Fibroblast of gingiva (primary cell): ENCODE results near the gene NR2C2.

Experiments
- DNase-seq: peaks from one replicate; pipeline ENCODE4 v3.0.0-alpha.2; 2011; ENCODE audit warnings: low read depth

NR2C2 gene

DNA sequence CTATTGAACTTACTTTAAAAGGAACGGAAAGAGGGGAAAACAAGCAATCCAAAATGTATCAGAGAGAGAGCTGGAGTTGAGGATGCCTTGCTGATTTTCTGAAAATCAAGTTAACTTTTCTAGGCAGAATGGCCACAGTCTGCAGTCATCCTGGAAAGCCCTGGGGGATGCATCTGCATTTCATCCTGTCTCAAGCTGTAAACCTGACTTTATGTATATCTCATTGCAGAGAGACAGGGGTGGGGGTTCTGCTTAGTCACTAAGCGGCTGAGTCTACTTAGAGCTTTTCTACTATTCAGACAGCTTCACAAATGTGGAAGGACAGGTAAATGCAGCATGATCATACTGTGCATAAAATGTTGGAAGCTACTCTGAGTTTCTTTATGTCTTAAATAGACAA lies 76.3 kb downstream of the NR2C2 start:
- DNase-seq = no peak

DNA sequence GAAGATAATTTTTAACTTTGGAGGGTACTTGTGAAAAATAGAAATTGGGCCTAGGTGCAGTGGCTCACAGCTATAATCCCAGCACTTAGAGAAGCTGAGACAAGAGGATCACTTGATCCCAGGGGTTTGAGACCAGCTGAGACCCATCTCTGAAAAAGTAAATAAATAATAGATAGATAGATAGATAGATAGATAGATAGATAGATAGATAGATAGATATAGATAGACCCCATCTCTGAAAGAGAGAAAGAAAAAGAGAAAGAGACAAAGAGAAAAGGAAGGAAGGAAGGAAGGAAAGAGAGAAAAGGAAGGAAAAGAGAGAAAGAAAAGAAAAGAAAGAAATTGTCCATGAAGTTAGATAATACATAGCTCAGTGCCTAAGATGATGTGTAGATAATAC lies 82.2 kb downstream of the NR2C2 start:
- DNase-seq = no peak

DNA sequence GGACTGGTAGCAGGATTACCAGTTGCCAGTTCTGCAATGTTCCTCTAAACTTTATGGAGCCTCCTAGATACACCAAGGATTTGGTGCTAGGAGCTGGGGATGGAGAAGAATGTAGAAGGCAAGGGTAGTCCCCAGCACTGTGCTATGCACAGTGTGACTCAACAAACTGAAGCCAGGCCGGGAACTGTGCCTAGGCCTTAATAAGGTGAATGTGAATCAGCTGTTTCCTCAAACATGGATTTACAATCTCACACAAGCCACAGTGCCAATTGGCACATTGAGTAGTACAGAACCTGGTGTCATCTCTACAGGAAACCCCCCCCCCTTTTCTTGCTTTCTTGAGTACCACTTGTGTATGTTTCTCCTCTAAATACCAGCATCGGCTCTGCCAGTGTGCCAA lies 85.3 kb downstream of the NR2C2 start:
- no peak for DNase-seq

DNA sequence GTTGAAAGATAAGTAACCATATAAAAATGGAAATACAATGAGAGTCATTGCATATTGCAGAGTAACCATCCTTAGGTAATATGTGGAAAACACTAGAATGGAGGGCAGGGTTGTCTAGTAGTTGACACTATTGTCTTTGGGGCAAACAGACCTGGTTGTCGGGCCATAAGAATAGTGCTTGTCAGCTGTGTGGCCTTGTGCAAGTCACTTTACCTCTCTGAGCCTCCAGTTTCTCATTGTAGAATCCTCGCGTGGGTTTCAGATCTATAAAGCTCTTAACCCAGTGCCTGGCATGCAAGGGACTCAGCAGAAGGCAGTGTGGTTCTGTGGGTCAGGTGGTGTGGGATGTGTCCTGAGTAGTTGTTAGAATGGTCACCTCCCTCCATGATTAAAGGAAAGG lies 85.7 kb downstream of the NR2C2 start:
- no peak for DNase-seq

DNA sequence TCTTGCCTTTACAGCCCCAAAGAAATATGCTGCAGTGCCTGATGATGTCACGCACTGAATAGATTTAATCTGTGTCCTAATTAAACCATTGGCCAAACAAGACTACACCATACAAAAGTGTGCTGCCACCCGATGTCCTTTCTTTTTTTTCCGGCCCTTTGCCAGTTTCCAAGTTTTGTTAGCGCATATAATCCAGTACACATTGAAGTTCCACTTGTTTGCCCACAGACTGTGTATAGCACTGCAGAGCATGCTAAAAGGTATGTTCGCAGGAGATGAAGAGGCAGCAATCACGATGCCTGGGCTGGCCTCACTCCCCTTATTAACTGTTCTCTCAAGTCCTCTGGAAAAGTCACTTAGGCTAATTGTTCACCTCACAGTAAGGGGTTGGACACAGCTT lies 90.9 kb downstream of the NR2C2 start:
- no peak for DNase-seq

DNA sequence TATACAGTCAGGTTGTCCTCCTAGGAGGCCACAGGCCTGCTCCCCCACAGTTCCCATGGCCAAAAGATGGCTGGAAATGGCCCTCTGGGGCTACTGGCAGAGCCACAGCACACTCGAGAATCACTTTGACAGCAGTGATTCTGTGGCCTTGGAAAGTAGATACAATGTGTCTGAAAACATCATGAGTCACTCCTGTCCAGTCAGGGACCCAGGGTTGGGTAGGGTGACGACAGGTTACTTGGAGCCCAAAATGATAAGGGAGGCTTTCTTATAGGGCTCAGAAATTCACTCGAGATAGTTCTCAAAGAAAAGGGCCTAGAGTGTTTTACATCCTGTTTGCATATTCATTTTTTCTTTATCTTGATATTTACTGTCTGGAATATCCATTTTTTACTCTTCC lies 93.5 kb downstream of the NR2C2 start:
- no peak for DNase-seq

DNA sequence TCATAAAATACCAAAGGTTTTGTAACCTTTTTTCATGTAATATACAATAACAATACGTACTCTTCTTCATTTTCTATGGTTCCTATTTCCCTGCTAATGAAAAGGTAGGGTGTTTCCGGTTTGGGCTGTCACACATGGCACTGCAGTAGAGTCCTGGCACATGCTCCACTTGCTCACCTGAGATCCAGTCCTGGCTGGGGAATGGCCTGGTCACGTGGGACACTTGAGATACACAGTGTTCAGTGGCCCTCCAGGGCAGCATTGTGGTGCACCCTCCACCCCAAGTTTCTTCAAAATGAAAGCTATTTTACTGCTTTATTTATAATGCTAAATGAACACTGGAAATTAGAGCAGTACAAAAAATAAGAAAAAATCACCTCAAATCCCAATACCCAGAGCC lies 94.6 kb downstream of the NR2C2 start:
- no peak for DNase-seq

DNA sequence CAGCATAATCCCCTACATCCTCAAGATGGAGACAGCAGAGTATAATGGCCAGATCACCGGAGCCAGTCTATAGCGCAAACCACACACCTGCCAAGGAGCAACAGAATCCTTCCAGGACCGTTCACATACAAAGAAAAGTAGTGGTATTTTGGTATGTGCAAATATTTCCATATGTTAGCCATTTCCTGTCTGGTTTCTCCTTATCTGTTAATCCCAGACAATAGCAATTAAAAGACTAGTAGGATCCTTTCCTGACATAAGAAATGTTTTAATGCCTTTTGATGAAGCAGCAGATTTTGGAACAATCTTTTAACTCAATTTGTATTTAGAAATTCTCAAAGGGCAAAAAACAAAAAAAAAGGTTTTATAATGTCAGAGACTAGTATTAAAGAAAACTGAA lies 95.6 kb downstream of the NR2C2 start:
- no peak for DNase-seq

DNA sequence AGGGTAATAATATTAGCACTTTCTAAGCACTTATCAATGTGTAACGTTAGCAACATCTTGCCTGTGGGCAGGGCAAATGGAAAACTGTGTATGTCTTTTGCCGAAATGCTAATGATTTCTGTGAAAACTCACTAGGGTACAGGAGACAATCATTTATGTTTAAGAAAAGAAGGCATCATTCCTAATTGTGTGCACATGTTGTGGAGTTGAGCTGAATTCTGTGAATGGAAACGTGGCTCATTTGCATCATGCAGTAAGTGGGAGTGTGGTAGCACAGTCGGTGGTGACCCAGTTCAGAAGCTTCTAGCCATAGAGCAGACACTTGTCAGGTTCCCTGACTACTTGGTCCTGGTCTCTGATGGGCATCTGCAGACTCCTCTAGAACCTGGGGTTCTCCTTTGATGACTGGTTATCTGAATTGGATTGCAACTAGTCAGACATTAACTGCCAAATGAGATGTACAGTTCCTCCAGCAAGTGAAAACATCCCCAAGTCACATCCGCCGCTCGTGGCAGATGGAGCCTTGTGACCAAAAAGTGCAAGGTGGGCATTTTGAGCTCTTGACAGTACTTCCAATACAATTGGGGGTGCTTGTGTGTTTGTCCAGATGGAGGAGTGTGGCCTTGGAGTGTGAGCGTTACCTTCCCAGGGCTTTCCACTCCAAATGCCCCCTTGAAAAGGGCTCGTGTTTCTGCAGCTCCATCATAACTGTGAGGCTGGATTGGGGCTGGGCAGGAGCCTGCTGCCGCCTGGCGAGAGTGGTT lies 96.2 kb downstream of the NR2C2 start:
- DNase-seq = no peak

DNA sequence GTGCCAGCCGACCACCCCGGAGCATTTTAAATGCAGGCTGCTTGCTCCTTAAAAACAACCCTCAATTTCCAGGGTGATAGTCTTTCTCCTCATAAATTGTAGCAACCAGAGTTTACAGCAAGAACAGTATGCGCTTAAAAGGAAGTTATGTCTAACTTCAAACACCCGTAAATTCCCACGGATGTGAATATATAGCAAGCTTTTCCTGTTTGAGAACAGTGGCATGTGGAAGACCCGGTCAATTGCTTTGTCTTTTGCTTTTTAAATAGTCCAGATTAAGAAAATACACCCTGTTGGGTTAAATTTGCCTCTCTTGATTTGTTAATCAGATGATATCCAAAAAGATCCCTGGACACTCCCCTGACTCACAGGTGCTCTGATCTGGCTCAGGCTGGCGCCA lies 96.9 kb downstream of the NR2C2 start:
- no peak for DNase-seq

DNA sequence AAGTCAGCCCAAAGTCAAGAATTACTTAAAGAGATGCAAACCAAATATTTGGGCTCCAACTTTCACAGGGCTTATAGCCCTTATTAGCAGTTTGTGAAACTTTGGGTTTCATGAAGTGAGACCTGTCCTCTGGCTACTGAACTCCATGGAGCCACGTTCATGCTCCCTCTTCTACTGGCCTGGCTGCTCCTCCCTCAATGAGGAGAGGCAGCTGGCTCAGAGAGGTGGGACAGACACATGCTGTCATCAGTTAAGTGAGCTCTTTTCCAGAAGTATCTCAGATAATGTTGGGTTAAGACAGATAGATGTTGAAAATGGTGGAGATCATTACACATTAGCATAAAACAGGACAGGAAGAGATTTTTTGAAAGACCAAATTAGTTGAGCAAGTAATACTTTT lies 98.3 kb downstream of the NR2C2 start:
- no peak for DNase-seq

DNA sequence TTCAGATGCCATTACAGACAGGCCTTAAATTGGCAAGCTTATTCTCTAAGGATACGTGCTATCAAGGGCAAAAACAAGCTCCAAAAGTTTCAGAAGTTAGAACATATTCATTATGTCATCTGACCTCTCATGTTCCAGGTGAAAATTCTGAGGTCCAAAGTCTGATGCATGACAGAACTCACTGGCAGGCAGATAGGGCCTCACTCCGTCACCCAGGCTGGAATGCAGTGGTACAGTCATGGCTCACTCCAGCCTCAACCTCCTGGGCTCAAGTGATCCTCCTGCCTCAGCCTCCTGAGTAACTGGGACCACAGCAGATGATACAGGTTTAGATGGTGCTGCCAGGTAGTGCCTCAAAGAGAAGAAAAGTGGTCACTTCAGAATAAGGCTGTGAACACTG lies 102.2 kb downstream of the NR2C2 start:
- no peak for DNase-seq

DNA sequence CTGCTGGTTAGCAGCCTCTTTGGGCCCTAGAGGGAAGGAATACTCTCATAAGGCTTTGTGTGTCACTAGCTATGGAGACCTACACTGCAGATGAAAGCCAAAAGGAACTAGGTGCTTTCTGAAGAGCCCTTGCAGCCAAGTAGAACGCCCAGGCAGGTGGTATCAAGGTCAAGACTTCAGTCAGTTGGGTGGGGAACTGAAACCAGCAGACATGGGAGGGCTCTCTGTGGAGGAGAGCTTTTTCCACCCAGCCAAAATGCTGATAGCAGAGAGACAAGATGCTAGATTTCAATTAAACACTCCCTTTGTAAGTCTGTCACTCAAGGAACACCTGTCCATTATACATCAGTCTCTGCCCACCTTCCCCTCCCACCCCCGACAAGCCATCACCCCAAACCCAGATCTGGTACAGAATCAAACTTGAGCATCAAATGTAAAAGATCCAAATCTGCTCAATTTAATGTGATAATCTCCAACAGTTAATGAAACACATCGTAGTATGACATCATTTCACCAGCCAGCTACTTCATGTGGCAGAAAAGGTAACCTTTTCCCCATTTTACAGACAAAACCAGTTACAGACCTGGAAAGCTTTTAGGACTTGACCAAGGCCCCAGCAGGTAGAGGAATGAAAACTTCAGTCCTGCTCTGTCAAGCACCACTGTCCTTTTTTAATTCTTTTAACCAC lies 103.2 kb downstream of the NR2C2 start:
- no peak for DNase-seq

DNA sequence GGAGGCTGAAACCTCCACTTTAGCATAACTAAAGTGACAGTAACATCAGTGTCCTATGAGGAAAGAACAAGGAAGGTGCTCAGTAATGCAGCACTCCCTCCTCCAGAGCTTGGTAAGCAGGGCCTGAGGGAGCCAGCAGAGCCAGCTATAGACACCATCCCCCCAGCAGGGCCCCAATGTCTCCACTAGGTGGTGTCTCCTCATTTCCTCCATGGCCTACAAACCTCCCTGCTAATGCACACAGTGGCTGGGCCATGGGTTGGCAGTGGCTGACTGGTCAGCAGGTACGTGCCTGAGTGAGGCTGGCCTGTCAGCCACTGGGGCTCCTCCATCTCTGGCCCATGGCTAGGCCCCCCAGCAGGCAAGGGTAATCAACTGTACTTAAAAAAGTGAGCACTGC lies 104.1 kb downstream of the NR2C2 start:
- no peak for DNase-seq

DNA sequence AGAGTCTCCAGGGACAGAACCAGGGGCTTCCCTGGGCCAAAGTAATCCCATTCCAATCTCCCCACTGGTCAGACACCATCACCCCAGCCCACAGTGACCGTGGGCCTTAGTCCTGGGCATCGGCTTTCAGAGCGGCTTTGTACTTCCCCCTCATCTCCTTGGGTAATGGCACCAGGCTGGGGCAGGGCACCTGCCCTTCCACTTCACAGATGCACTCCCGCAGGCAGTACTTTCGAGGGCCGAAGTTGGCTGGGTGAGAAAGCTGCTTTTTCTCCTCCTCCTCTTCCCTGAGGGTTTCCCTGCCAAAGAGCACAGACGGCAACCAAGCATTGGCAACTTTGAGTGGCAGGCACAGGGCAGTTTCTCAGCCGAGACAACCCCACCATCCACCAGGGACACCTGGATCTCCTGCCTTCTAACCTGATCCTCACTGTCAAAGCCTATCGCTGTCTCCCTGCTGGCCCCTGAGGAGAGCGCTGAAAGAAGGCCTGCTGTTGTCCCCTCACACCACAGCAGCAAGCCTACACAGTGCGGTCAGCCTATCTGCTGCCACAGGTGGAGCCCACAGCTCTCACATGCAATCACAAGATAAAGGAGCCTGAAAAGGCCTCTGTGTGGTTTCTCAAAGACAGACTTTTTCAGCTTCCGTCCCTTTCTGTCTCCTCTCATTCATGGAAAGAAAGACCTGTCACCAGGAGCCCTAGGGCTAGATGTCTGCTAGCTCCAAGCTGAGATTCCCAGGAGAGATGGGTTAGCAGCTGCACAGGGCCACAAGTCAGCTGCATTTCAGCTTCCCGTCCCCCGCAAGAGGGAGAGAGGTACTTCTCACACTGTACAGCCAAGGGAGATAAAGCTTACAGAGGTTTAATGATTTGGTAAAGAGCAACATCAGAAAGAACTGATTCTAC lies 105.2 kb downstream of the NR2C2 start:
- no peak for DNase-seq

DNA sequence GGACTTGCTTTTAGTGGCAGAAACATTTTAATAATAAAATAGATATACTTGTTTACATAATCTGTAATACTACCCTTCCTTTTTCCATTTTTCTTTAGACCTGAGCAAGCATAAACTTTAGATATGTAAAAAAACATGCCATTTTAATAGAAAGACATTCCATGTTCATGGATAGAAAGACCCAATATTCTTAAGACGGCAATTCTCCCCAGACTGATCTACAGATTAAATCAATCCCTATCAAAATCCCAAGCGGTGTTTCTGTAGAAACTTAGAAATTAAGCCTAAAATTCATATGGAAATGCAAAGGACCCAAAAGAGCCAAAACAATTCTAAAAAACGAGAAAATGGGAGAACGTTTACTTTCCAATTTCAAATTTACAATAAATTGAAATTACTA lies 106.2 kb downstream of the NR2C2 start:
- no peak for DNase-seq

DNA sequence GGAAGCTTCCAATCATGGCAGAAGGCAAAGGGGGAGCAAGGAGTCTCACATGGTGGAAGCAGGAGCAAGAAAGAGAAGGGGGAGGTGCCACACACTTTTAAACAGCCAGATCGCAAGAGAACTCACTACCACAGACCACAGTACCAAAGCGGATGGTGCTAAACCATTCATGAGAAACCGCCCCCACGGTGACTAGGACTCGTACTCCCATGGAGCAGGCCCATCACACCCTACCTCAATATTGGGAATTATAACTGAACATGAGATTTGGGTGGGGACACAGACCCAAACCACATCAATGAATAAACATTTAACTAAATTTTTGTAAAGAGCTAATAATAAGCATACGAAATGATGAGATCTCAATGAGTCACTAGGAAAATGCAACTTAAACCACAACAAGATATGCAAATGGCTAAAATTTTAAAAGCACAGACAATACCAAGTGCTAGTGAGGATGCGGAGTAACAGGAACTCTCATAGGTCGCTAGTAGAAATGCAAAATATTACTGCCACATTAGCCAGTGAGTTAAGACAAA lies 107.7 kb downstream of the NR2C2 start:
- DNase-seq = no peak

DNA sequence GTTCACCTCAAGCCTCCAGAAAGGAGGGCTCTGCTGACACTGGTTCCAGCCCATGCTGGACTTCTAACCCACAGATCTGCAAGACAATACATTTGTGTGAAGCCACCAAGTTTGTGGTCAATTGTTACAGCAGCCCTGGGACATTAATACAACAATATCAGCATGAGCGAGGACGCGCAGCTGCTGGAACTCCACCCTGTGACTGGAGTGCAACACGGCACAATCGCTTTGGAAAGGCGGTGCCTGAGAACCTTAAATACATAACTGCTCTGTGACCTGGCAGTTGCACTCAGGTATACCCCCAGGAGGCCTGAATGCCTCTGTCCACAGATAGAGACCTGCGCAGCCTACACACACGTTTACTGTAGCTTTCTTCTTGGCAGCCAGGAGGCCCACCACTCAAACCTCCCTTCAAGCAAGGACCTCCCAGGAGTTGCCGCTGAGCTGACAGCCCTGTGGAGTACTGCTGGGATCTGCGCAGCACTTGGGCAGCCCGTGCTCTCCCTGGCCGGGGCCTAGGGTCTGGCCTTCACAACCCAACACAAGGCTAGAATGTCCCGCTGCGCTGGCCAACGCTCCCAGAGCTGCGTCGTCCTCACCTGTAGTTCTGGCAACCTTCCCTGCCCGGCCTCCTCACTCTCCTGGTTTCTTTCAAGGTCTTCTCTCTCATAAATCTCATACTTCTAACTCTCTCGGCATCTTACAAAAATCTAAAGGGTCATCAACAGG lies 109.5 kb downstream of the NR2C2 start:
- no peak for DNase-seq

DNA sequence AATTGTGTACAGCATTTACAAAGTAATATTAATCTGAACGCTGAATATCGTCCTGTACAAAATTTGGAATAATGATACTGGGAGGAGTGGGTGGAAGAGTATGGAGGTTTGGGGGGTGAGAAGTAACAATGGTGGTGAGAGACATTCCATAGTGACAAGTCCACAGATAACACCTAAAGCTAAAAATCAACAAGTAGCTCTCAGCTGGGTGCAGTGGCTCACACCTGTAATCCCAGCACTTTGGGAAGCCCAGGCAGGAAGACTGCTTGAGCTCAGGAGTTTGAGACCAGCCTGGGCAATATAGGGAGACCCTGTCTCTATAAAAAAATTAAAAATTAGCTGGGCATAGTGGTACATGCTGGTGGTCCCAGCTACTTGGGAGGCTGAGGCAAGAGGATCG lies 112.6 kb downstream of the NR2C2 start:
- DNase-seq = no peak

DNA sequence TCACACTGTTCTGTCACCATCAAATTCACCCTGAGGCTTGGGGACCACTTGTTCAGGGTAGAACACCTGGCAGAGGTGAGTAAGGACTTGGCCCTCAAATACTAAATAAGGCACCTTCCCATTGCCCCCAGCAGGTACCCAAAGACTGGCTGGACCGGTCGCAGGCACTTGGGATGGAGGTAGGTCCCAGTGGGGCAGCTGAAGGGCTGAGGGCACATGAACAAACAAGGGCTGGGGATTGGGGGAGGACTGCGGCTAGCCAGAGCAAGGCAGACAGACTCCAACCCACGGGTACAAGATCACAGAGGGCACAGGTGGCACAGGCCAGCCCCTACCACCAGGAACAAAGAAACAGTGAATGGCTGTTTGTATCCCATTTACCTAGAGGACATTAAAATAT lies 115.9 kb downstream of the NR2C2 start:
- DNase-seq = no peak

DNA sequence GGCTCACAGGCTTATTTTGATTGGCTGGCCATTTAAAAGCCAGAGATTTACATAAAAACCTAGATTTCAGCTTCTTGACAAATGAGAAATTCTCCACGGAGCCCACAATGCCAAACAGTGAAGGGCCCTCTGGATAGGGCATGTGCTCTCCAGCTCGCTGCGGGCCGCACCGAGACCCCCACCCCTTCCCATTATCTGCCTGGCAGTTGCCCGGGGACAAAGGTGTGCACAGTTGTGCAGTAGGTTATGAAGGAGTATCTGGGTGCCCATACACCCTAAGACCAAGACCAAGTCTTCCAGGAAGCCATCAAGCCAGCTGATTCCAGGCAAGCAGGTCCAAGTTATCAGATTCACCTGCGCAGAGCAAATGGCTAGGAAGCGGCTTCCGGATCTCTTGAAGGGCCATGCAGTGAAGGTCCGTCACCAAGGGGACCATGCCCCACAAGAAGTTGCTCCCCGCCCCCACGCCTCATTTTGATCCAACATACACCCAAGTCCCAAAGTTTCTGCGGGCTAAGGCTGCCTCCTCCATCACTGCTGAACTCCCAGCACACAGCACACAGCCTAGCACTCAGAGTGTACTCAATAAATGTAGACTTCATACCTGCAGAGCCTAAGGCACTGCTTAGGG lies 116.4 kb downstream of the NR2C2 start:
- DNase-seq = no peak
